ENCODE data around the gene RFNG.

GRCh38 chr17:82097184-82097918 lies 45.7 kb upstream of the RFNG start:
- TF ChIP-seq, protein P1, sequence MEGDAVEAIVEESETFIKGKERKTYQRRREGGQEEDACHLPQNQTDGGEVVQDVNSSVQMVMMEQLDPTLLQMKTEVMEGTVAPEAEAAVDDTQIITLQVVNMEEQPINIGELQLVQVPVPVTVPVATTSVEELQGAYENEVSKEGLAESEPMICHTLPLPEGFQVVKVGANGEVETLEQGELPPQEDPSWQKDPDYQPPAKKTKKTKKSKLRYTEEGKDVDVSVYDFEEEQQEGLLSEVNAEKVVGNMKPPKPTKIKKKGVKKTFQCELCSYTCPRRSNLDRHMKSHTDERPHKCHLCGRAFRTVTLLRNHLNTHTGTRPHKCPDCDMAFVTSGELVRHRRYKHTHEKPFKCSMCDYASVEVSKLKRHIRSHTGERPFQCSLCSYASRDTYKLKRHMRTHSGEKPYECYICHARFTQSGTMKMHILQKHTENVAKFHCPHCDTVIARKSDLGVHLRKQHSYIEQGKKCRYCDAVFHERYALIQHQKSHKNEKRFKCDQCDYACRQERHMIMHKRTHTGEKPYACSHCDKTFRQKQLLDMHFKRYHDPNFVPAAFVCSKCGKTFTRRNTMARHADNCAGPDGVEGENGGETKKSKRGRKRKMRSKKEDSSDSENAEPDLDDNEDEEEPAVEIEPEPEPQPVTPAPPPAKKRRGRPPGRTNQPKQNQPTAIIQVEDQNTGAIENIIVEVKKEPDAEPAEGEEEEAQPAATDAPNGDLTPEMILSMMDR (IDR thresholded peaks at IDR 0.05) = no peak
- TF ChIP-seq POLR2AphosphoS5 (IDR thresholded peaks at IDR 0.05; ENCODE audit: insufficient read depth in 1 of 2, low read depth in 1 of 2) (no peak), POLR2A (IDR thresholded peaks at IDR 0.05) (no peak)

Data from vagina (tissue), 2 donors.